H7 (cell line): ENCODE measurements around the gene TUBGCP5. TPM values are rescaled to one million over a fixed set of nuclear protein-coding genes. Genes with fewer than 3 reads are reported as not detected.
"Not testable (repeated sequence)": the region's sequence is repeated elsewhere in the genome, so short reads cannot be mapped to it uniquely, and the experiment has no call there.

ENCODE experiments used
- DNase-seq: peaks from one replicate; pipeline ENCODE4 v3.0.0; 2012
- H3K27me3 ChIP-seq: 2 replicates; pipeline ENCODE4 v1.6.0; 2011; ENCODE audit warnings: mild to moderate bottlenecking, low read length; ENCODE audit not compliant: control insufficient read depth, insufficient read depth
- H3K36me3 ChIP-seq: replicated peaks from 2 replicates; pipeline ENCODE4 v1.5.1; 2011; ENCODE audit warnings: low read length; ENCODE audit not compliant: control insufficient read depth, insufficient read depth
- H3K4me3 ChIP-seq: 2 replicates; pipeline ENCODE4 v1.5.1; 2011; ENCODE audit warnings: low read depth, mild to moderate bottlenecking, control low read depth, low read length, moderate library complexity; ENCODE audit not compliant: insufficient read depth
- total RNA-seq: library from RNA; depleted of rRNA; stranded (reverse); fragments of >200 nt; shearing (Covaris generic); gene quantifications from 2 replicates; pipeline ENCODE4 v1.2.3, GENCODE V29; 2014

TUBGCP5 gene
- total RNA-seq, 1 experiment from 2014 or later = 19.2 TPM

GRCh38 chr15:23055316-23055715, 15.9 kb upstream of the TUBGCP5 start:
- no peak for DNase-seq
- no peak overlapping the region for H3K4me3 ChIP-seq
- H3K27me3 ChIP-seq = no peaks in the 10 kb centered on the region
- H3K36me3 ChIP-seq = no peaks in the 10 kb centered on the region

- Histone ChIP-seq H3K4me3 (no peak overlapping the region), H3K27me3 (no peaks in the 10 kb centered on the region), H3K36me3 (no peaks in the 10 kb centered on the region)
- DNase-seq = no peak
These were observed 13.2 kb upstream of the TUBGCP5 start for GRCh38 chr15:23052522-23052921.

- Histone ChIP-seq H3K4me3 (no peak overlapping the region), H3K36me3 (no peaks in the 10 kb centered on the region), H3K27me3 (no peaks in the 10 kb centered on the region)
- no peak for DNase-seq
These were observed 11.3 kb upstream of the TUBGCP5 start for GRCh38 chr15:23050708-23051107.

GRCh38 chr15:23049984-23050628, 10.7 kb upstream of the TUBGCP5 start:
- DNase-seq = no peak
- H3K27me3 ChIP-seq = no peaks in the 10 kb centered on the region
- H3K4me3 ChIP-seq = no peak overlapping the region
- no peaks in the 10 kb centered on the region for H3K36me3 ChIP-seq

GRCh38 chr15:23048572-23049282, 9.4 kb upstream of the TUBGCP5 start:
- not testable (repeated sequence) for H3K4me3 ChIP-seq, H3K27me3 ChIP-seq, H3K36me3 ChIP-seq, DNase-seq

GRCh38 chr15:23043987-23044386, 4.6 kb upstream of the TUBGCP5 start:
- not testable (repeated sequence) for H3K36me3 ChIP-seq, DNase-seq, H3K27me3 ChIP-seq, H3K4me3 ChIP-seq

GRCh38 chr15:23043535-23043934, 4.2 kb upstream of the TUBGCP5 start:
- not testable (repeated sequence) for DNase-seq

GRCh38 chr15:23041736-23042135, 2.4 kb upstream of the TUBGCP5 start:
- H3K4me3 ChIP-seq, H3K27me3 ChIP-seq, DNase-seq, H3K36me3 ChIP-seq: not testable (repeated sequence)

More at GRCh38 chr15:23043535-23043934, 4.2 kb upstream of the TUBGCP5 start:
- not testable (repeated sequence) for H3K36me3 ChIP-seq, H3K4me3 ChIP-seq, H3K27me3 ChIP-seq

GRCh38 chr15:23039917-23040281, 530 bp upstream of the TUBGCP5 start:
- peak overlapping the region; percentile 90 for H3K4me3 ChIP-seq
- no peak for DNase-seq
- H3K36me3 ChIP-seq = peaks cover 3% of the 10 kb centered on the region
- no peaks in the 10 kb centered on the region for H3K27me3 ChIP-seq

- peak overlapping the region; percentile 90 for H3K4me3 ChIP-seq
- no peaks in the 10 kb centered on the region for H3K27me3 ChIP-seq
- no peak for DNase-seq
- peaks cover 4% of the 10 kb centered on the region for H3K36me3 ChIP-seq
These were observed 635 bp downstream of the TUBGCP5 start for GRCh38 chr15:23038726-23039142.

- no peak overlapping the region for H3K4me3 ChIP-seq
These were observed 3.3 kb downstream of the TUBGCP5 start for GRCh38 chr15:23035964-23036566.

GRCh38 chr15:23033979-23034378, 5.4 kb downstream of the TUBGCP5 start:
- DNase-seq = no peak
- no peak overlapping the region for H3K4me3 ChIP-seq
- peaks cover 4% of the 10 kb centered on the region for H3K36me3 ChIP-seq
- H3K27me3 ChIP-seq = no peaks in the 10 kb centered on the region

More at GRCh38 chr15:23035964-23036566, 3.3 kb downstream of the TUBGCP5 start:
- Histone ChIP-seq H3K36me3 (peaks cover 4% of the 10 kb centered on the region), H3K27me3 (no peaks in the 10 kb centered on the region)
- DNase-seq = peak; percentile 85

- no peak overlapping the region for H3K4me3 ChIP-seq
- H3K36me3 ChIP-seq = peaks cover 8% of the 10 kb centered on the region
- H3K27me3 ChIP-seq = no peaks in the 10 kb centered on the region
- DNase-seq = no peak
These were observed 13.2 kb downstream of the TUBGCP5 start for GRCh38 chr15:23026218-23026617.

- DNase-seq = no peak
- peaks cover 14% of the 10 kb centered on the region for H3K36me3 ChIP-seq
These were observed 17.2 kb downstream of the TUBGCP5 start for GRCh38 chr15:23022156-23022555.

GRCh38 chr15:23014394-23015000, 24.9 kb downstream of the TUBGCP5 start:
- H3K36me3 ChIP-seq = peaks cover 10% of the 10 kb centered on the region

More at GRCh38 chr15:23022156-23022555, 17.2 kb downstream of the TUBGCP5 start:
- Histone ChIP-seq H3K27me3 (no peaks in the 10 kb centered on the region), H3K4me3 (no peak overlapping the region)

More at GRCh38 chr15:23014394-23015000, 24.9 kb downstream of the TUBGCP5 start:
- no peaks in the 10 kb centered on the region for H3K27me3 ChIP-seq
- no peak for DNase-seq
- H3K4me3 ChIP-seq = no peak overlapping the region
